OCI-LY3 (cell line): ENCODE results near the gene BPGM.
"Not testable (repeated sequence)": the region's sequence is repeated elsewhere in the genome, so short reads cannot be mapped to it uniquely, and the experiment has no call there.

Experiments
- H2AFZ ChIP-seq: fragments of 200-600, 300-600 bp; shearing (Covaris generic); 2 replicates; pipeline ENCODE4 v1.6.0; 2014; ENCODE audit warnings: antibody characterized with exemption, low read depth, low read length
- H3K27ac ChIP-seq: fragments of 200-600, 300-600 bp; sonication (generic); 2 replicates; pipeline ENCODE4 v1.5.1; 2014; ENCODE audit warnings: mild to moderate bottlenecking, low read length, moderate library complexity, mixed read lengths
- H3K27me3 ChIP-seq: fragments of 200-600, 300-600 bp; sonication (generic); 2 replicates; pipeline ENCODE4 v1.6.1; 2014; ENCODE audit warnings: low read depth, low read length, mixed read lengths
- H3K36me3 ChIP-seq: fragments of 200-600, 300-600 bp; sonication (generic); replicated peaks from 2 replicates; pipeline ENCODE3; 2014; ENCODE audit warnings: low read depth, low read length, mixed read lengths
- H3K4me1 ChIP-seq: fragments of 300-600, 200-600 bp; sonication (generic); 2 replicates; pipeline ENCODE4 v1.6.1; 2014; ENCODE audit warnings: low read length, mixed read lengths
- H3K4me2 ChIP-seq: fragments of 200-600, 300-600 bp; sonication (generic); 2 replicates; pipeline ENCODE4 v1.6.1; 2014; ENCODE audit warnings: low read length, mixed read lengths
- H3K4me3 ChIP-seq: fragments of 300-600, 200-600 bp; sonication (generic); 2 replicates; pipeline ENCODE4 v1.5.1; 2014; ENCODE audit warnings: antibody characterized with exemption, mild to moderate bottlenecking, low read length, moderate library complexity
- H3K79me2 ChIP-seq: fragments of 300-600, 200-600 bp; shearing (Covaris generic); 2 replicates; pipeline ENCODE4 v1.6.1; 2014; ENCODE audit warnings: mild to moderate bottlenecking, low read length, mixed read lengths
- H3K9ac ChIP-seq: fragments of 300-600, 200-600 bp; shearing (Covaris generic); 2 replicates; pipeline ENCODE4 v1.6.0; 2014; ENCODE audit warnings: mild to moderate bottlenecking, low read length, moderate library complexity
- H3K9me3 ChIP-seq: fragments of 200-600, 300-600 bp; shearing (Covaris generic); 2 replicates; pipeline ENCODE4 v1.6.1; 2014; ENCODE audit warnings: low read length, mixed read lengths; ENCODE audit not compliant: insufficient read depth
- H4K20me1 ChIP-seq: fragments of 200-600, 300-600 bp; sonication (generic); 2 replicates; pipeline ENCODE4 v1.6.1; 2016; ENCODE audit warnings: low read length, mixed read lengths; ENCODE audit not compliant: insufficient read depth
- CTCF ChIP-seq: fragments of 200-600, 300-600 bp; sonication (generic); IDR thresholded peaks from 2 replicates; pipeline ENCODE4 v1.5.1; 2014; ENCODE audit warnings: antibody characterized with exemption, low read length, low read depth
- EZH2phosphoT487 ChIP-seq: fragments of 200-600 bp; shearing (Covaris generic); IDR thresholded peaks from 2 replicates; pipeline ENCODE4 v1.6.1; 2018; ENCODE audit warnings: antibody characterized with exemption, mixed run types, low read depth

The BPGM gene

GRCh38 chr7:134684165-134684564 is 37.5 kb downstream of the BPGM start:
- Histone ChIP-seq H3K27ac (no peak overlapping the region), H4K20me1 (no peaks in the 10 kb centered on the region), H3K27me3 (no peaks in the 10 kb centered on the region), H2AFZ (no peak overlapping the region), H3K9me3 (no peaks in the 10 kb centered on the region), H3K9ac (no peak overlapping the region), H3K4me2 (no peak overlapping the region), H3K4me1 (no peaks in the 10 kb centered on the region), H3K79me2 (no peaks in the 10 kb centered on the region), H3K36me3 (no peaks in the 10 kb centered on the region), H3K4me3 (no peak overlapping the region)
- TF ChIP-seq EZH2phosphoT487 (no peak), CTCF (no peak)

GRCh38 chr7:134685250-134685649 is 38.6 kb downstream of the BPGM start:
- Histone ChIP-seq H4K20me1 (no peaks in the 10 kb centered on the region), H3K4me1 (no peaks in the 10 kb centered on the region), H2AFZ (no peak overlapping the region), H3K27ac (no peak overlapping the region), H3K4me2 (no peak overlapping the region), H3K9me3 (no peaks in the 10 kb centered on the region), H3K36me3 (no peaks in the 10 kb centered on the region), H3K9ac (no peak overlapping the region), H3K79me2 (no peaks in the 10 kb centered on the region), H3K4me3 (no peak overlapping the region), H3K27me3 (no peaks in the 10 kb centered on the region)
- TF ChIP-seq CTCF (no peak), EZH2phosphoT487 (no peak)

GRCh38 chr7:134686786-134687185 is 40.1 kb downstream of the BPGM start:
- no peaks in the 10 kb centered on the region for H3K9me3 ChIP-seq
- no peak overlapping the region for H2AFZ ChIP-seq
- no peak overlapping the region for H3K4me2 ChIP-seq
- no peaks in the 10 kb centered on the region for H4K20me1 ChIP-seq
- H3K9ac ChIP-seq, result no peak overlapping the region
- H3K79me2 ChIP-seq, result no peaks in the 10 kb centered on the region
- H3K4me3 ChIP-seq, result no peak overlapping the region
- H3K27me3 ChIP-seq, result no peaks in the 10 kb centered on the region
- H3K4me1 ChIP-seq, result no peaks in the 10 kb centered on the region
- TF ChIP-seq EZH2phosphoT487, result no peak
- peak; percentile 16; the same call in 1 of the 2 replicates for TF ChIP-seq CTCF
- no peak overlapping the region for H3K27ac ChIP-seq
- H3K36me3 ChIP-seq, result no peaks in the 10 kb centered on the region

GRCh38 chr7:134689550-134689949 is 42.9 kb downstream of the BPGM start:
- H3K9me3 ChIP-seq, H3K9ac ChIP-seq, H2AFZ ChIP-seq, H3K4me2 ChIP-seq, H3K27me3 ChIP-seq, H3K79me2 ChIP-seq, H3K27ac ChIP-seq, H3K4me3 ChIP-seq, H3K36me3 ChIP-seq, H3K4me1 ChIP-seq, H4K20me1 ChIP-seq: not testable (repeated sequence)

GRCh38 chr7:134690016-134690415 is 43.4 kb downstream of the BPGM start:
- Histone ChIP-seq H2AFZ (no peak overlapping the region), H3K27ac (no peak overlapping the region), H3K27me3 (peaks cover 8% of the 10 kb centered on the region), H4K20me1 (no peaks in the 10 kb centered on the region), H3K4me2 (no peak overlapping the region), H3K9me3 (no peaks in the 10 kb centered on the region), H3K79me2 (no peaks in the 10 kb centered on the region), H3K36me3 (no peaks in the 10 kb centered on the region), H3K4me3 (no peak overlapping the region), H3K4me1 (no peaks in the 10 kb centered on the region), H3K9ac (no peak overlapping the region)
- TF ChIP-seq EZH2phosphoT487 (no peak), CTCF (peak; percentile 16; the same call in 1 of the 2 replicates)
